BJ (cell line): ENCODE results near the gene C20orf202. TPM values are rescaled to one million over a fixed set of nuclear protein-coding genes. Genes with fewer than 3 reads are reported as not detected.

ENCODE experiments used
- CTCF ChIA-PET: fragments of 350-600 bp; formaldehyde crosslinking; extraction: SDS; loops from one replicate; lab custom pipeline; 2021; ENCODE audit warnings: antibody characterized with exemption, inconsistent platforms; lab: Yijun Ruan, JAX
- POLR2A ChIA-PET: fragments of 300-600 bp; sonication (Branson Sonifier 250); formaldehyde crosslinking; extraction: SDS; loops from one replicate; lab custom pipeline; 2021; ENCODE audit warnings: antibody characterized with exemption; lab: Charles Lee
- DNase-seq: peaks from one replicate; pipeline ENCODE4 v3.0.0-alpha.2; 2011; ENCODE audit warnings: low read depth
- H3K27me3 ChIP-seq: 2 replicates; pipeline ENCODE4 v1.6.0; 2011; ENCODE audit warnings: low read length; ENCODE audit not compliant: control insufficient read depth, insufficient read depth
- H3K36me3 ChIP-seq: 2 replicates; pipeline ENCODE4 v1.5.1; 2011; ENCODE audit warnings: low read length; ENCODE audit not compliant: control insufficient read depth, insufficient read depth
- H3K4me3 ChIP-seq: 2 replicates; pipeline ENCODE4 v1.5.1; 2011; ENCODE audit warnings: low read depth, mild to moderate bottlenecking, control low read depth, low read length
- polyA plus RNA-seq: library from polyadenylated mRNA; depleted of rRNA; stranded (reverse); fragments of >200 nt; gene quantifications from 2 replicates; pipeline ENCODE4 v1.2.3, GENCODE V29; 2011
- TF ChIP-seq, protein P1 (sequence below): IDR thresholded peaks from 2 replicates; pipeline ENCODE4 v1.5.1; 2011; ENCODE audit warnings: low read depth, mild to moderate bottlenecking, control low read depth, inconsistent platforms, low read length, moderate library complexity; ENCODE audit not compliant: insufficient read depth

The C20orf202 gene
- polyA plus RNA-seq, 1 experiment = not detected

GRCh38 chr20:1204576-1204975, 1.3 kb downstream of the C20orf202 start:
- Histone ChIP-seq H3K36me3 (no peaks in the 10 kb centered on the region), H3K27me3 (peaks cover 21% of the 10 kb centered on the region), H3K4me3 (no peak overlapping the region)
- CTCF ChIA-PET = interaction anchor here (1.0 kb wide), 1 partner anchor 18 kb away, joined by 4 read pairs; no protein-coding TSS in a partner anchor
- POLR2A ChIA-PET = no interaction called here
- no peak for DNase-seq
- TF ChIP-seq, protein P1, sequence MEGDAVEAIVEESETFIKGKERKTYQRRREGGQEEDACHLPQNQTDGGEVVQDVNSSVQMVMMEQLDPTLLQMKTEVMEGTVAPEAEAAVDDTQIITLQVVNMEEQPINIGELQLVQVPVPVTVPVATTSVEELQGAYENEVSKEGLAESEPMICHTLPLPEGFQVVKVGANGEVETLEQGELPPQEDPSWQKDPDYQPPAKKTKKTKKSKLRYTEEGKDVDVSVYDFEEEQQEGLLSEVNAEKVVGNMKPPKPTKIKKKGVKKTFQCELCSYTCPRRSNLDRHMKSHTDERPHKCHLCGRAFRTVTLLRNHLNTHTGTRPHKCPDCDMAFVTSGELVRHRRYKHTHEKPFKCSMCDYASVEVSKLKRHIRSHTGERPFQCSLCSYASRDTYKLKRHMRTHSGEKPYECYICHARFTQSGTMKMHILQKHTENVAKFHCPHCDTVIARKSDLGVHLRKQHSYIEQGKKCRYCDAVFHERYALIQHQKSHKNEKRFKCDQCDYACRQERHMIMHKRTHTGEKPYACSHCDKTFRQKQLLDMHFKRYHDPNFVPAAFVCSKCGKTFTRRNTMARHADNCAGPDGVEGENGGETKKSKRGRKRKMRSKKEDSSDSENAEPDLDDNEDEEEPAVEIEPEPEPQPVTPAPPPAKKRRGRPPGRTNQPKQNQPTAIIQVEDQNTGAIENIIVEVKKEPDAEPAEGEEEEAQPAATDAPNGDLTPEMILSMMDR = no peak

DNA sequence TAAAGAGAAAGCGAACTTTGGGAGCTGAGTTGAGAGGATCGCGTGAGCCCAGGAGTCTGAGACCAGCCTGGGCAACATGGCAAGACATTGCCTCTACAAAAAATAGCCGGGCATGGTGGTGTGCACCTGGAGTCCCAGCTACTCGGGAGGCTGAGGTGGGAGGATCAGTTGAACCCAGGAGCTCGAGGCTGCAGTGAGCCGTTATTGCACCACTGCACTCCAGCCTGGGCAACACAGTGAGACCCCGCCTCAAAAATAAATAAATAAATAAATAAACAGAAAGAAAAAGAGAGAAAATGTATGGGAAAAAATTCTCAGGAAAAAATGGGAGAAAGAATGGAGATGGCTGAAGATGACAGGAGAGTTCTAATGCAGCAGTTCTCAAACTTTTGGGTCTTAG, 2.5 kb downstream of the C20orf202 start:
- ChIA-PET POLR2A (no interaction called here), CTCF (interaction anchor here (0.7 to 1.3 kb wide), 2 partner anchors 22 to 249 kb away, joined by 3 read pairs; no protein-coding TSS in a partner anchor)
- Histone ChIP-seq H3K4me3 (no peak overlapping the region), H3K36me3 (no peaks in the 10 kb centered on the region), H3K27me3 (peaks cover 18% of the 10 kb centered on the region)
- no peak for DNase-seq
- TF ChIP-seq, protein P1 = no peak

DNA sequence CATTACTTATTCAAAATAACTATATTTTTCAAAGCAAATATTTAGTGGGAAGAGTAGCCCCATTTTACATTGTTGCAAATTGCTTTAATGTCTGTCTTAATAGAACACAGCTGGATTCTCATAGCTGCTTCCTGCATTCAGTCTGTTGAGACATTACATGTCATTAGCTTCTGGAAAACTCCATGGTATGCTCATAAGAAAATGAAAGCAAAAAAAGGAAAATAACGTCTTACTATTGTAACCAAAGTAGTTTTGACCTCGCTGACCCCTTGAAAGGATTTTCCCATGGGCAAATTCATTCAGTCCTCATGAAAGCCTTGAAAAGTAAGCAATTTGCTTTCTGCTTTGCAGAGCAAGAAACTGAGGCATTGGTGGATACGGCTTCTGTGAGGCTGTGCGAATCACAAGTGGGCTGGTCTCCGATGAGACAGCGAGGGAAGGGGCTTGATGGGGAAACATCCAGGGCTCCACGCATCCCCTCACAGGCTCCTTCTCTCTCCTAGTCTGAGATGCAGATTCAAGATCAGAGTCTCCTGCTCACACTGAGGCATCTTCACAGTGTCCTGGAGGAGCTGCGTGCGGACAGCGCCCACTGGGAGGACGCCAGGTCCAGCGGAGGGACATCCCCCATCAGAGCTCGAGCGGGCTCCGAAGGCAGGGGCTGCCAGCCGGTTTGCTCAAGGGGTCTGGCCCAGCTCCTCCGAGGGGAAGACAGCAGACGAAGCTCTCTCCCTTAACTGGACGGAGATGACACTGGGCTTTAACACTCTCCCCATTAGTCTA, 3.3 kb downstream of the C20orf202 start:
- no peak for DNase-seq
- Histone ChIP-seq H3K4me3 (no peak overlapping the region), H3K27me3 (peaks cover 18% of the 10 kb centered on the region), H3K36me3 (no peaks in the 10 kb centered on the region)
- TF ChIP-seq, protein P1 = no peak
- ChIA-PET POLR2A (interaction anchor here (0.5 kb wide), 1 partner anchor 676 kb away, joined by 8 read pairs; no protein-coding TSS in a partner anchor), CTCF (interaction anchor here (1.2 to 1.3 kb wide), 3 partner anchors 20 to 297 kb away, joined by 3 to 4 read pairs (median 3); no protein-coding TSS in a partner anchor)

DNA sequence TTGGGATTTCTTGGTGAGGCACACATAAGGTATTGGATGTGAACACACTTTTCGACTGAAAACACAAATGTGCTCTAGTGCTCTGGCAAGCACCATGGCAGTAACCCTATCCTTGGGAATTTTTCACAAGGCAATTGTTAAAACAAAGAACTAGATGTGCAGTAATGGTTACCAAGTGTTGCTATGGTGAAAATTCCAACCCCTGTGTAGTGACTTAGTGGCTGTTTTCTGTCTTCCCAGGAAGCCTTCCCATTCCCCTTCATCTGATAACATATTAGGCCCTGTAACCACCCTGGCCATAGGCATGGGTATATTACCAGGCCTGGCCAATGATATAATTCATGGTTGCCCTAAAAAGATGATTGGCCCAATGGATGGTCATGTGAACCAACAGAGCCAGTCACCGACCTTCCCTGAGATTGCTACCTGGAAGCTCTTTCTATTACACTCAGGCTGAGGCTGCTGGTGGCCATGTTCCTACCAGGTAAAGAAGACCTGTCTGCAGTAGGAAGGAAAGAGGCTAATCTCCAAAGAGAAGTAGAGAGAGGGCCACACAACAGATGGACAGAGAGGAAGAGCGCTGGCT, 4.1 kb downstream of the C20orf202 start:
- Histone ChIP-seq H3K27me3 (peaks cover 18% of the 10 kb centered on the region), H3K4me3 (no peak overlapping the region), H3K36me3 (no peaks in the 10 kb centered on the region)
- ChIA-PET POLR2A (no interaction called here), CTCF (interaction anchor here (1.1 to 1.3 kb wide), 3 partner anchors 21 to 296 kb away, joined by 3 to 4 read pairs (median 3); no protein-coding TSS in a partner anchor)
- TF ChIP-seq, protein P1 = no peak
- DNase-seq = no peak
